IMR-90 (cell line): ENCODE results near the gene PTGES3L. TPM values are rescaled to one million over a fixed set of nuclear protein-coding genes. Genes with fewer than 3 reads are reported as not detected.
A peak's percentile ranks its signal among the peaks of the same experiment; 100 is the strongest.

ENCODE experiments used
- ATAC-seq: fragments of 200-7000 bp; cut with Tn5 transposase; 2 replicates; pipeline ENCODE4 v1.9.1; 2020; ENCODE audit warnings: low read depth, mild to moderate bottlenecking, moderate library complexity
- BruUV-seq: library from RNA; stranded (reverse); fragments of 400-500 nt; replicated peaks from 2 replicates; lab custom pipeline; 2021; lab: Mats Ljungman, UMichigan
- CTCF ChIA-PET: fragments of 300-600 bp; formaldehyde crosslinking; extraction: SDS; loops from one replicate; lab custom pipeline; 2021; ENCODE audit warnings: antibody characterized with exemption; lab: Yijun Ruan, JAX
- POLR2A ChIA-PET: fragments of 300-600 bp; sonication (Branson Sonifier 250); formaldehyde crosslinking; loops from one replicate; lab custom pipeline; 2022; ENCODE audit warnings: antibody characterized with exemption; ENCODE audit not compliant: unreplicated experiment; lab: Charles Lee
- DNase-seq: peaks from one replicate; pipeline ENCODE4 v3.0.0; 2013
- H2AFZ ChIP-seq: replicated peaks from 2 replicates; pipeline ENCODE3; 2013; ENCODE audit warnings: low read length, mild to moderate bottlenecking; ENCODE audit not compliant: poor library complexity
- H2AK5ac ChIP-seq: 2 replicates; pipeline ENCODE4 v1.6.1; 2013; ENCODE audit warnings: low read depth, low read length, inconsistent platforms
- H2AK9ac ChIP-seq: replicated peaks from 2 replicates; pipeline ENCODE3; 2013; ENCODE audit warnings: mild to moderate bottlenecking, low read depth, low read length, moderate library complexity; ENCODE audit not compliant: poor library complexity
- H2BK120ac ChIP-seq: 2 replicates; pipeline ENCODE4 v1.6.1; 2013; ENCODE audit warnings: low read depth, low read length, inconsistent platforms
- H2BK15ac ChIP-seq: 3 replicates; pipeline ENCODE4 v1.6.1; 2013; ENCODE audit warnings: low read depth, low read length, inconsistent platforms
- H2BK20ac ChIP-seq: 2 replicates; pipeline ENCODE4 v1.6.1; 2013; ENCODE audit warnings: low read depth, mild to moderate bottlenecking, inconsistent platforms, low read length, moderate library complexity
- H2BK5ac ChIP-seq: 2 replicates; pipeline ENCODE4 v1.6.1; 2013; ENCODE audit warnings: mild to moderate bottlenecking, low read depth, low read length, inconsistent platforms; ENCODE audit not compliant: poor library complexity, severe bottlenecking
- H3K14ac ChIP-seq: replicated peaks from 2 replicates; pipeline ENCODE4 v1.6.1; 2013; ENCODE audit warnings: low read depth, low read length, inconsistent platforms
- H3K18ac ChIP-seq: 2 replicates; pipeline ENCODE4 v1.6.1; 2013; ENCODE audit warnings: low read depth, low read length, control low read depth
- H3K23ac ChIP-seq: 2 replicates; pipeline ENCODE4 v1.6.1; 2013; ENCODE audit warnings: low read depth, low read length, inconsistent platforms
- H3K27ac ChIP-seq: 2 replicates; pipeline ENCODE4 v1.5.1; 2013; ENCODE audit warnings: mild to moderate bottlenecking, control low read depth, low read length; ENCODE audit not compliant: insufficient read depth
- H3K27me3 ChIP-seq: 2 replicates; pipeline ENCODE4 v1.6.1; 2013; ENCODE audit warnings: low read length; ENCODE audit not compliant: control insufficient read depth, insufficient read depth
- H3K36me3 ChIP-seq: 2 replicates; pipeline ENCODE4 v1.6.1; 2013; ENCODE audit warnings: low read length, mixed read lengths; ENCODE audit not compliant: control insufficient read depth, insufficient read depth
- H3K4ac ChIP-seq: 2 replicates; pipeline ENCODE4 v1.6.1; 2013; ENCODE audit warnings: low read depth, low read length, inconsistent platforms
- H3K4me1 ChIP-seq: 2 replicates; pipeline ENCODE4 v1.6.1; 2013; ENCODE audit warnings: low read length, mixed read lengths; ENCODE audit not compliant: control insufficient read depth, insufficient read depth
- H3K4me2 ChIP-seq: 2 replicates; pipeline ENCODE4 v1.6.1; 2013; ENCODE audit warnings: low read depth, mild to moderate bottlenecking, control low read depth, low read length, moderate library complexity
- H3K4me3 ChIP-seq: 2 replicates; pipeline ENCODE4 v1.5.1; 2013; ENCODE audit warnings: low read depth, mild to moderate bottlenecking, control low read depth, low read length, moderate library complexity; ENCODE audit not compliant: insufficient read depth
- H3K56ac ChIP-seq: 2 replicates; pipeline ENCODE4 v1.6.1; 2013; ENCODE audit warnings: low read length, inconsistent platforms; ENCODE audit not compliant: insufficient read depth; ENCODE audit errors: extremely low read depth
- H3K79me1 ChIP-seq, 2 experiments: 2 replicates each; pipeline ENCODE4 v1.6.1; 2013; ENCODE audit warnings: low read length in 2 of 2, inconsistent platforms in 1 of 2, low read depth in 1 of 2
- H3K9ac ChIP-seq: 2 replicates; pipeline ENCODE4 v1.6.1; 2013; ENCODE audit warnings: low read depth, low read length, control low read depth
- H3K9me1 ChIP-seq: 2 replicates; pipeline ENCODE4 v1.6.1; 2013; ENCODE audit warnings: low read length, inconsistent platforms; ENCODE audit not compliant: insufficient read depth
- H3K9me3 ChIP-seq: 2 replicates; pipeline ENCODE4 v1.6.1; 2013; ENCODE audit warnings: low read length; ENCODE audit not compliant: control insufficient read depth, insufficient read depth
- H4K20me1 ChIP-seq: 2 replicates; pipeline ENCODE4 v1.6.1; 2013; ENCODE audit warnings: low read length, inconsistent platforms; ENCODE audit not compliant: insufficient read depth
- H4K5ac ChIP-seq: 2 replicates; pipeline ENCODE4 v1.6.1; 2013; ENCODE audit warnings: mild to moderate bottlenecking, low read depth, low read length, control low read depth
- H4K8ac ChIP-seq, 2 experiments: 2 replicates each; pipeline ENCODE4 v1.6.1; 2013; ENCODE audit warnings: low read depth in 2 of 2, low read length in 2 of 2, control low read depth in 1 of 2, inconsistent platforms in 1 of 2
- H4K91ac ChIP-seq: 2 replicates; pipeline ENCODE4 v1.6.1; 2013; ENCODE audit warnings: low read depth, low read length, inconsistent platforms; ENCODE audit not compliant: insufficient read depth
- BHLHE40 ChIP-seq: fragments of 150-350 bp; IDR thresholded peaks from 2 replicates; pipeline ENCODE4 v1.6.1; 2016; ENCODE audit warnings: mild to moderate bottlenecking, low read depth, low read length
- CEBPB ChIP-seq: IDR thresholded peaks from 2 replicates; pipeline ENCODE4 v1.6.1; 2012; ENCODE audit warnings: low read depth, low read length, improper control_type of control experiment
- CHD1 ChIP-seq: IDR thresholded peaks from 2 replicates; pipeline ENCODE4 v1.6.1; 2012; ENCODE audit warnings: low read depth, low read length, improper control_type of control experiment
- FOS ChIP-seq: fragments of 150-350 bp; IDR thresholded peaks from 2 replicates; pipeline ENCODE4 v1.6.1; 2016; ENCODE audit warnings: low read depth, low read length
- MAFK ChIP-seq: IDR thresholded peaks from 2 replicates; pipeline ENCODE4 v1.6.1; 2012; ENCODE audit warnings: low read depth, low read length, improper control_type of control experiment
- MAZ ChIP-seq: IDR thresholded peaks from 2 replicates; pipeline ENCODE4 v1.6.1; 2012; ENCODE audit warnings: low read depth, mild to moderate bottlenecking, low read length, improper control_type of control experiment, moderate library complexity, borderline replicate concordance
- MXI1 ChIP-seq: IDR thresholded peaks from 2 replicates; pipeline ENCODE4 v1.6.1; 2012; ENCODE audit warnings: low read depth, mild to moderate bottlenecking, low read length, moderate library complexity, borderline replicate concordance
- RCOR1 ChIP-seq: IDR thresholded peaks from 2 replicates; pipeline ENCODE4 v1.6.1; 2012; ENCODE audit warnings: mild to moderate bottlenecking, low read length, improper control_type of control experiment; ENCODE audit not compliant: insufficient replicate concordance
- WGBS, 2 experiments: methylation state at CpG; one replicate each; pipeline versions ENCODE4 v1.1.5 to v1.1.7; 2013; ENCODE audit warnings: missing lambda C conversion rate in 2 of 2; ENCODE audit not compliant: insufficient read length in 1 of 2; ENCODE audit errors: extremely low coverage in 2 of 2; 5-methylcytosine and 5-hydroxymethylcytosine counted together
- dilution Hi-C: fragments of 300-500 bp; cut with HindIII; formaldehyde crosslinking; loops from one replicate; pipeline ENCODE4 v1.14.3; 2018; ENCODE audit warnings: low sequenced_read_pairs; ENCODE audit not compliant: unreplicated experiment
- in situ Hi-C: fragments of 300-500 bp; cut with MboI; formaldehyde crosslinking; loops from 3 replicates; pipeline ENCODE4 v1.14.3; 2019; ENCODE audit warnings: low sequenced_read_pairs, inconsistent platforms, mixed read lengths
- intact Hi-C: fragments of 100-400 bp; cut with micrococcal nuclease; formaldehyde crosslinking; loops from 2 replicates; pipeline ENCODE4 v1.10.0; 2022
- polyA plus RNA-seq, 3 experiments: library from polyadenylated mRNA; depleted of rRNA; stranded (reverse); fragments of >200 nt; gene quantifications; 2 replicates each; pipeline ENCODE4 v1.2.3, GENCODE V29; 2012; ENCODE audit warnings: low replicate concordance in 1 of 3
- total RNA-seq: library from RNA; depleted of rRNA; stranded (reverse); fragments of >200 nt; gene quantifications from 2 replicates; pipeline ENCODE4 v1.2.3, GENCODE V29; 2012
- TF ChIP-seq, protein P1 (sequence below): fragments of 150-350 bp; IDR thresholded peaks from 2 replicates; pipeline ENCODE4 v1.6.1; 2016; ENCODE audit warnings: low read depth, mild to moderate bottlenecking, low read length, moderate library complexity, borderline replicate concordance
- TF ChIP-seq, protein P2 (sequence below): fragments of 150-350 bp; IDR thresholded peaks from 2 replicates; pipeline ENCODE4 v1.6.1; 2017; ENCODE audit warnings: mild to moderate bottlenecking, antibody characterized with exemption, low read length, low read depth
- TF ChIP-seq, protein P3 (sequence below): conservative IDR thresholded peaks from 2 replicates; pipeline ENCODE4 v1.5.1; 2012; ENCODE audit warnings: mild to moderate bottlenecking, low read depth, low read length, improper control_type of control experiment

The PTGES3L gene
- total and polyA plus RNA-seq, 2 of the 4 experiments (the other 2 are of a cell fraction), result 1.4 to 2.4 TPM

DNA sequence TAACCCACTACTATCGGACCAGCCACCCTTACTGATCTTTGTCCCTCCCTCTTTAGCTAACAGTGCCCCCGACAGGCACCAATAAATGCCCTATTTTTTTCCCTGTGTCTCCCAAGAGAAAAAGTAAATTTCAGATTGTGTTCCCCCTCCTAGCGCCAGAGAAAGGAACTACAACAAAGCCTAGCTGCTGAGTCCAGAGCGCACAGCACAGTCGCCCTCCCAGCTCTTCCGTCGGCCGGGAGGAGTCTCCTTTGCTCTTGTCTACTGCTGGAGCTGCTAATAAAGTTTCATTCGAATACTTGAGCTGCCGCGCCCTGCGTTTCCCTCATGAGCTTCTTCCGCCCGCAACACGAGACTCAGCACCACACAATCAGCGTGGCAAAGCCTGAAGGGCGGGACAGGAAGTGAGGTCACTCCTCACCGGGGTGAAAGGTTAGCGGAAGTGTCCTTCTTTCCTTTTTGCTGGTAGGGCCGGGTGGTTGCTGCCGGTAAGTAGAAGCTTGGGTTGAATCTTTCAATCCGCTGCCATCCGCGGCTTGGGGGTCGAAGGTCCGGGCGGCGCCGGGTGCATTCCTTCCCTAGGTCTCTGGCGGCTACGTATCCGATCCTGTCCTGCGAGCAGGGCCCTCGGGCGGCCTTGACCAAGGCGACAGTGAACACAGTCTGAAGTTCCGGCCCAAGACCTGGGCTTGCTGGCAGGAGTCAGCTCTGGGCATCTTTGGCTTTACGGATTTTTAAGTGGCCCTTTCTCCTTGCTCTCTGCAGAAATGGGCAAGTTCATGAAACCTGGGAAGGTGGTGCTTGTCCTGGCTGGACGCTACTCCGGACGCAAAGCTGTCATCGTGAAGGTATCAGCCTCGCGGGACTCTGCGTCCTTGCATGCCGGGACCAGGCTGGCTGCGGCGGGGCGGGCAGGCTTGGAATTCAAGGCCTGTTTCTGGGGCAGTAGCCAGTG lies 18.4 kb upstream of the PTGES3L start, which contains the start of gene RPL27:
Gene RPL27 (plus strand): TSS at position 436 of the 955 bp plus-strand sequence. CDS start 332 bp downstream, at position 768.
- H3K27ac ChIP-seq, result peak within 1 kb of the TSS; percentile 86
- peak within 1 kb of the TSS; percentile 87 for H2AFZ ChIP-seq
- peak within 1 kb of the TSS; percentile 98 for H3K4me2 ChIP-seq
- peaks cover 30% of the 10 kb centered on the region; the same call in 1 of the 2 replicates for H4K20me1 ChIP-seq
- peak within 1 kb of the TSS; percentile 77 for H4K5ac ChIP-seq
- peak within 1 kb of the TSS; percentile 94 for H3K4ac ChIP-seq
- no peak within 1 kb of the TSS for H2BK20ac ChIP-seq
- peak within 1 kb of the TSS; percentile 93 for H3K14ac ChIP-seq
- H3K9me1 ChIP-seq, result 0 out of 2 replicates have a peak, but pooled peaks cover 3% of the 10 kb centered on the region
- peaks cover 6% of the 10 kb centered on the region for H3K4me1 ChIP-seq
- H2BK5ac ChIP-seq, result peak within 1 kb of the TSS; percentile 92
- intact Hi-C loops, result loop anchor here (1.0 to 10.0 kb wide), 2 partner anchors 155 to 317 kb away; no protein-coding TSS in a partner anchor
- peak within 1 kb of the TSS; percentile 48; the same call in 1 of the 2 replicates for H2BK120ac ChIP-seq
- in situ Hi-C loops, result loop anchor here (25.0 kb wide), 1 partner anchor 364 kb away; no protein-coding TSS in a partner anchor
- ATAC-seq (peak; percentile 95), DNase-seq (peak; percentile 100)
- no peaks in the 10 kb centered on the region for H3K27me3 ChIP-seq
- peak within 1 kb of the TSS; percentile 88 for H3K56ac ChIP-seq
- peak within 1 kb of the TSS; percentile 5 for H3K18ac ChIP-seq
- peaks cover 12 to 45% of the 10 kb centered on the region in 2 experiments; a peak in 3 of 4 replicates for H3K79me1 ChIP-seq
- H2AK5ac ChIP-seq, result peak within 1 kb of the TSS; percentile 96
- H3K9me3 ChIP-seq, result no peaks in the 10 kb centered on the region
- peak within 1 kb of the TSS; percentile 79 for H2AK9ac ChIP-seq
- 0% methylated on average over 22 of the region's 49 CpGs; no CpG with 5 or more reads in 1 of the 2 experiments for WGBS, 2 experiments
- BruUV-seq, result TSS peak; percentile 74
- peak within 1 kb of the TSS; percentile 64 for H3K4me3 ChIP-seq
- no peak within 1 kb of the TSS; the same call in 2 of the 3 replicates for H2BK15ac ChIP-seq
- POLR2A ChIA-PET, result interaction anchor here (0.6 to 1.6 kb wide), 9 partner anchors 8 to 362 kb away, joined by 3 to 6 read pairs (median 5); partner anchors contain the start of genes IFI35, PTGES3L and RUNDC1
- peak within 1 kb of the TSS; percentile 68 to 91 for H4K8ac ChIP-seq
- CTCF ChIA-PET, result interaction anchor here (0.6 to 1.9 kb wide), 9 partner anchors 11 to 320 kb away, joined by 3 to 9 read pairs (median 3); partner anchors contain the start of gene PTGES3L
- H3K23ac ChIP-seq, result peak within 1 kb of the TSS; percentile 83
- dilution Hi-C loops, result no loop called here
- peaks cover 24% of the 10 kb centered on the region for H3K36me3 ChIP-seq
- H3K9ac ChIP-seq, result peak within 1 kb of the TSS; percentile 91
- H4K91ac ChIP-seq, result peak within 1 kb of the TSS; percentile 73
- TF ChIP-seq FOS (peak; percentile 72), CEBPB (no peak), MAFK (peak; percentile 43; the same call in 1 of the 2 replicates), RCOR1 (no peak), BHLHE40 (peak; percentile 97), CHD1 (peak; percentile 88; the same call in 1 of the 2 replicates), MAZ (peak; percentile 86), MXI1 (peak; percentile 96)
- TF ChIP-seq, protein P1, sequence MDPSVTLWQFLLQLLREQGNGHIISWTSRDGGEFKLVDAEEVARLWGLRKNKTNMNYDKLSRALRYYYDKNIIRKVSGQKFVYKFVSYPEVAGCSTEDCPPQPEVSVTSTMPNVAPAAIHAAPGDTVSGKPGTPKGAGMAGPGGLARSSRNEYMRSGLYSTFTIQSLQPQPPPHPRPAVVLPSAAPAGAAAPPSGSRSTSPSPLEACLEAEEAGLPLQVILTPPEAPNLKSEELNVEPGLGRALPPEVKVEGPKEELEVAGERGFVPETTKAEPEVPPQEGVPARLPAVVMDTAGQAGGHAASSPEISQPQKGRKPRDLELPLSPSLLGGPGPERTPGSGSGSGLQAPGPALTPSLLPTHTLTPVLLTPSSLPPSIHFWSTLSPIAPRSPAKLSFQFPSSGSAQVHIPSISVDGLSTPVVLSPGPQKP, result peak; percentile 70; the same call in 1 of the 2 replicates
- TF ChIP-seq, protein P2, sequence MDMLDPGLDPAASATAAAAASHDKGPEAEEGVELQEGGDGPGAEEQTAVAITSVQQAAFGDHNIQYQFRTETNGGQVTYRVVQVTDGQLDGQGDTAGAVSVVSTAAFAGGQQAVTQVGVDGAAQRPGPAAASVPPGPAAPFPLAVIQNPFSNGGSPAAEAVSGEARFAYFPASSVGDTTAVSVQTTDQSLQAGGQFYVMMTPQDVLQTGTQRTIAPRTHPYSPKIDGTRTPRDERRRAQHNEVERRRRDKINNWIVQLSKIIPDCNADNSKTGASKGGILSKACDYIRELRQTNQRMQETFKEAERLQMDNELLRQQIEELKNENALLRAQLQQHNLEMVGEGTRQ, result peak; percentile 76
- TF ChIP-seq, protein P3, sequence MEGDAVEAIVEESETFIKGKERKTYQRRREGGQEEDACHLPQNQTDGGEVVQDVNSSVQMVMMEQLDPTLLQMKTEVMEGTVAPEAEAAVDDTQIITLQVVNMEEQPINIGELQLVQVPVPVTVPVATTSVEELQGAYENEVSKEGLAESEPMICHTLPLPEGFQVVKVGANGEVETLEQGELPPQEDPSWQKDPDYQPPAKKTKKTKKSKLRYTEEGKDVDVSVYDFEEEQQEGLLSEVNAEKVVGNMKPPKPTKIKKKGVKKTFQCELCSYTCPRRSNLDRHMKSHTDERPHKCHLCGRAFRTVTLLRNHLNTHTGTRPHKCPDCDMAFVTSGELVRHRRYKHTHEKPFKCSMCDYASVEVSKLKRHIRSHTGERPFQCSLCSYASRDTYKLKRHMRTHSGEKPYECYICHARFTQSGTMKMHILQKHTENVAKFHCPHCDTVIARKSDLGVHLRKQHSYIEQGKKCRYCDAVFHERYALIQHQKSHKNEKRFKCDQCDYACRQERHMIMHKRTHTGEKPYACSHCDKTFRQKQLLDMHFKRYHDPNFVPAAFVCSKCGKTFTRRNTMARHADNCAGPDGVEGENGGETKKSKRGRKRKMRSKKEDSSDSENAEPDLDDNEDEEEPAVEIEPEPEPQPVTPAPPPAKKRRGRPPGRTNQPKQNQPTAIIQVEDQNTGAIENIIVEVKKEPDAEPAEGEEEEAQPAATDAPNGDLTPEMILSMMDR, result peak; percentile 88
